ENCODE measurements around the gene LYST.

DNA sequence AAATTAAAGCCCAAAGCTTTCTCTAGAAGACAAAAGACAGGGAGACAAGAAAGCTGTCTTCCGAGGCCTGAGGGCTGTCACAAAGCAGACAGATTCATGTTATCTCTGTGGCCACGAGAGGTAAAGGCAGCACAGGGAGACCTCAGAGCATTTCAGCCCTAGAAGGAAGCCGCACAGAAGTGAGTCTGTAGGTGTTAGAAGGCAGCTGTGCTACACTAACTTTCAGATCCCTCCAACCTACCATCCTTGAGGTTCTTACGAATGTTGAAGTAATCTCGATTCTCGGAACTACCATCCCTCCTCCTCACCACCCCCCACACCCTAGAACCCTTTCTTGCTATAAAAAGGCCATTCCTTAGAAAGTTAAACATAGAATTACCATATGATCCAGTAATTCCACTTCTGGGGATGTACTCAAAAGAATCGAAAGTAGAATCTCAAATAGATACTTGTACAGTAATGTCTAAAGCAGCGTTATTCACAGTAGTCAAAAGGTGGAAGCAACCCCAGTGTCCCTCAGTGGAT is 21.5 kb upstream of the LYST start:
- TF ChIP-seq, protein P1, sequence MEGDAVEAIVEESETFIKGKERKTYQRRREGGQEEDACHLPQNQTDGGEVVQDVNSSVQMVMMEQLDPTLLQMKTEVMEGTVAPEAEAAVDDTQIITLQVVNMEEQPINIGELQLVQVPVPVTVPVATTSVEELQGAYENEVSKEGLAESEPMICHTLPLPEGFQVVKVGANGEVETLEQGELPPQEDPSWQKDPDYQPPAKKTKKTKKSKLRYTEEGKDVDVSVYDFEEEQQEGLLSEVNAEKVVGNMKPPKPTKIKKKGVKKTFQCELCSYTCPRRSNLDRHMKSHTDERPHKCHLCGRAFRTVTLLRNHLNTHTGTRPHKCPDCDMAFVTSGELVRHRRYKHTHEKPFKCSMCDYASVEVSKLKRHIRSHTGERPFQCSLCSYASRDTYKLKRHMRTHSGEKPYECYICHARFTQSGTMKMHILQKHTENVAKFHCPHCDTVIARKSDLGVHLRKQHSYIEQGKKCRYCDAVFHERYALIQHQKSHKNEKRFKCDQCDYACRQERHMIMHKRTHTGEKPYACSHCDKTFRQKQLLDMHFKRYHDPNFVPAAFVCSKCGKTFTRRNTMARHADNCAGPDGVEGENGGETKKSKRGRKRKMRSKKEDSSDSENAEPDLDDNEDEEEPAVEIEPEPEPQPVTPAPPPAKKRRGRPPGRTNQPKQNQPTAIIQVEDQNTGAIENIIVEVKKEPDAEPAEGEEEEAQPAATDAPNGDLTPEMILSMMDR (optimal IDR thresholded peaks at IDR 0.05 in 1 of 3, IDR thresholded peaks at IDR 0.05 in 1 of 3, conservative IDR thresholded peaks at IDR 0.05 in 1 of 3; ENCODE audit: extremely low read depth in 1 of 3, insufficient read depth in 2 of 3, low read length in 3 of 3) = no peak
- no peak for TF ChIP-seq EZH2 (IDR thresholded peaks at IDR 0.05; ENCODE audit: low read length)
